Fibroblast of pulmonary artery (primary cell): ENCODE results near the gene PTPRN2.

Experiments
- DNase-seq: peaks from one replicate; pipeline ENCODE4 v3.0.0-alpha.2; 2010; ENCODE audit warnings: low read depth
- H3K4me3 ChIP-seq: replicated peaks from 2 replicates; pipeline ENCODE4 v1.5.1; 2011; ENCODE audit warnings: low read depth, mild to moderate bottlenecking, control low read depth, low read length, moderate library complexity
- CTCF ChIP-seq: IDR thresholded peaks from 2 replicates; pipeline ENCODE4 v1.5.1; 2011; ENCODE audit warnings: mild to moderate bottlenecking, control low read depth, low read length, inconsistent platforms; ENCODE audit errors: missing control alignments

The PTPRN2 gene

GRCh38 chr7:158318511-158318913, 269.1 kb downstream of the PTPRN2 start:
- TF ChIP-seq CTCF: no peak
- H3K4me3 ChIP-seq: no peak overlapping the region
- DNase-seq: no peak

GRCh38 chr7:158317238-158318205, 270.1 kb downstream of the PTPRN2 start:
- H3K4me3 ChIP-seq: no peak overlapping the region
- TF ChIP-seq CTCF: no peak

GRCh38 chr7:158316466-158317031, 271.1 kb downstream of the PTPRN2 start:
- no peak for DNase-seq
- no peak for TF ChIP-seq CTCF
- H3K4me3 ChIP-seq: no peak overlapping the region

More at GRCh38 chr7:158317238-158318205, 270.1 kb downstream of the PTPRN2 start:
- no peak for DNase-seq

GRCh38 chr7:158315881-158316280, 271.7 kb downstream of the PTPRN2 start:
- no peak overlapping the region for H3K4me3 ChIP-seq
- no peak for TF ChIP-seq CTCF
- DNase-seq: no peak

- no peak for DNase-seq
- no peak for TF ChIP-seq CTCF
- H3K4me3 ChIP-seq: no peak overlapping the region
These were observed 272.3 kb downstream of the PTPRN2 start for GRCh38 chr7:158315326-158315725.

- H3K4me3 ChIP-seq: no peak overlapping the region
- no peak for TF ChIP-seq CTCF
- DNase-seq: no peak
These were observed 273.2 kb downstream of the PTPRN2 start for GRCh38 chr7:158314394-158314793.
